Karpas-422 (cell line): ENCODE measurements around the gene ADAM33. TPM values are rescaled to one million over a fixed set of nuclear protein-coding genes. Genes with fewer than 3 reads are reported as not detected.

Source experiments
- DNase-seq: peaks from one replicate; pipeline ENCODE4 v3.0.0-alpha.2; 2015
- H2AFZ ChIP-seq: fragments of 200-600 bp; sonication (generic); 2 replicates; pipeline ENCODE4 v1.6.1; 2014; ENCODE audit warnings: antibody characterized with exemption, low read length, mixed read lengths
- H3K27ac ChIP-seq: fragments of 200-600 bp; sonication (generic); 2 replicates; pipeline ENCODE4 v1.5.1; 2014; ENCODE audit warnings: mild to moderate bottlenecking, low read length, moderate library complexity
- H3K27me3 ChIP-seq: fragments of 200-600 bp; sonication (generic); 2 replicates; pipeline ENCODE4 v1.6.1; 2014; ENCODE audit warnings: low read length, mixed read lengths
- H3K36me3 ChIP-seq: fragments of 200-600 bp; sonication (generic); 2 replicates; pipeline ENCODE4 v1.6.1; 2014; ENCODE audit warnings: low read length, mixed read lengths; ENCODE audit not compliant: insufficient read depth
- H3K4me1 ChIP-seq: fragments of 200-600 bp; sonication (generic); 2 replicates; pipeline ENCODE4 v1.6.1; 2014; ENCODE audit warnings: mild to moderate bottlenecking, low read length, mixed read lengths
- H3K4me2 ChIP-seq: fragments of 200-600 bp; sonication (generic); 2 replicates; pipeline ENCODE4 v1.6.1; 2014; ENCODE audit warnings: low read length, low read depth, mild to moderate bottlenecking; ENCODE audit not compliant: poor library complexity, severe bottlenecking
- H3K4me3 ChIP-seq: fragments of 200-600 bp; sonication (generic); 2 replicates; pipeline ENCODE4 v1.5.1; 2014; ENCODE audit warnings: mild to moderate bottlenecking, antibody characterized with exemption, low read length, mixed read lengths
- H3K79me2 ChIP-seq: fragments of 200-600 bp; sonication (generic); 2 replicates; pipeline ENCODE4 v1.6.1; 2014; ENCODE audit warnings: mild to moderate bottlenecking, low read length, mixed read lengths
- H3K9ac ChIP-seq: fragments of 200-600 bp; sonication (generic); 2 replicates; pipeline ENCODE4 v1.6.0; 2014; ENCODE audit warnings: low read length
- H3K9me2 ChIP-seq: fragments of 200-600 bp; sonication (generic), shearing (Covaris generic); replicated peaks from 2 replicates; pipeline ENCODE4 v1.6.0; 2014; ENCODE audit warnings: mild to moderate bottlenecking, low read length, moderate library complexity; ENCODE audit not compliant: insufficient read depth
- H3K9me3 ChIP-seq: fragments of 300-700, 200-600 bp; sonication (generic); 2 replicates; pipeline ENCODE4 v1.6.1; 2014; ENCODE audit warnings: low read length, mixed read lengths
- H4K20me1 ChIP-seq: fragments of 200-600 bp; sonication (generic); 2 replicates; pipeline ENCODE4 v1.6.1; 2014; ENCODE audit warnings: mild to moderate bottlenecking, antibody characterized with exemption, low read length, low read depth; ENCODE audit not compliant: insufficient read depth
- total RNA-seq: library from RNA; depleted of rRNA; stranded (reverse); fragments of >200 nt; shearing (Covaris generic); gene quantifications from 2 replicates; pipeline ENCODE4 v1.2.3, GENCODE V29; 2014; ENCODE audit warnings: low replicate concordance

Gene ADAM33
- total RNA-seq, 1 experiment from 2014 or later = not detected

DNA sequence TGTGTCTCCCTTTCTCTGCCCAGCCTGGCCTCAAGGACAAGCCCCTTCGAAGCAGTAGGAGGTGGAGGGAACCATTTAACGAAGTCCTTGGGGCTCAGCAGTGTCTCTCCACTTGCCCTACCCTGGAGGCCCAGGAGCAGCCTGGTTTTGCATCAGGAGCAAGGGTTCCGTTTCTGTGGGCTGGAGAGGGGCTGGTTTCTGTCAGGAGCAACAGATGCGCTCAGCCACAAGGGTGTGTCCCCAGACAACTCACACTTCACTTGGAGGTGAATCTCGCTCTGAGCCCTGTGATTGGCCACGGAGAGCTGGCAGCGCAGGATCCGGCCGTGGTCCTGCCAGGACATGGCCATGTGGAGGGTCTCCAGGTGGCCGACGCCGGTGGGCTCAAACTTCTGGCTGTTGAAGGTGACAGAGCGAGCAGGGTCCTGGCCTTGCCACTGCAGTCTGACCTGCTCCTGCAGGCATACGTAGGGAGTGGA, 23.7 kb upstream of the ADAM33 start:
- no peak overlapping the region for H3K4me3 ChIP-seq

DNA sequence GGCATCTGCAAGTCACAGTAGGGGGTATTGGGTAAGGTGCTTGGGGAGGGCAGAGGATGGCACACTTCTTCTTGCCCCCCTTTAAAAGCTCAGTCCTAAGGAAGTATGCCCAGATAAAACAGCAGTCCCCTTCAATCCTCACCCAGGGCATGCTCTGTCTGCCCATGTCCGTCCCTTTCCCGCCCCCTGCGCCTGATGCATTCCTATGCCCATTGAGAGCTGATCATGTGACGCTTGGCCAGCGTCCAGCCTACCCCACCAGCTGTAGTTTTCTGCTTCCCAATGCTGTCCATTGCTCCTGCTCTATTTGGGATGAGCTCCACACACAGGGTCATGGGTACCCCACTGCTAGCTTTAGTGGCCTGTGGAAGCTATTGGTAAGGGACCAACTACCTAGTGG, 22.3 kb upstream of the ADAM33 start:
- Histone ChIP-seq H2AFZ (no peak overlapping the region), H3K4me3 (no peak overlapping the region), H3K27ac (no peak overlapping the region), H3K4me1 (no peaks in the 10 kb centered on the region), H3K27me3 (no peaks in the 10 kb centered on the region), H3K4me2 (no peak overlapping the region), H3K9ac (no peak overlapping the region), H4K20me1 (no peaks in the 10 kb centered on the region; the same call in 1 of the 2 replicates), H3K79me2 (no peaks in the 10 kb centered on the region), H3K9me3 (no peaks in the 10 kb centered on the region), H3K9me2 (no peaks in the 10 kb centered on the region), H3K36me3 (no peaks in the 10 kb centered on the region)
- DNase-seq = no peak

More for the DNA sequence above, 23.7 kb upstream of the ADAM33 start:
- Histone ChIP-seq H3K36me3 (no peaks in the 10 kb centered on the region), H3K4me2 (no peak overlapping the region), H2AFZ (no peak overlapping the region), H3K9ac (no peak overlapping the region), H4K20me1 (no peaks in the 10 kb centered on the region; the same call in 1 of the 2 replicates), H3K9me3 (no peaks in the 10 kb centered on the region), H3K79me2 (no peaks in the 10 kb centered on the region), H3K4me1 (no peaks in the 10 kb centered on the region), H3K27ac (no peak overlapping the region), H3K27me3 (no peaks in the 10 kb centered on the region), H3K9me2 (no peaks in the 10 kb centered on the region)
- no peak for DNase-seq

DNA sequence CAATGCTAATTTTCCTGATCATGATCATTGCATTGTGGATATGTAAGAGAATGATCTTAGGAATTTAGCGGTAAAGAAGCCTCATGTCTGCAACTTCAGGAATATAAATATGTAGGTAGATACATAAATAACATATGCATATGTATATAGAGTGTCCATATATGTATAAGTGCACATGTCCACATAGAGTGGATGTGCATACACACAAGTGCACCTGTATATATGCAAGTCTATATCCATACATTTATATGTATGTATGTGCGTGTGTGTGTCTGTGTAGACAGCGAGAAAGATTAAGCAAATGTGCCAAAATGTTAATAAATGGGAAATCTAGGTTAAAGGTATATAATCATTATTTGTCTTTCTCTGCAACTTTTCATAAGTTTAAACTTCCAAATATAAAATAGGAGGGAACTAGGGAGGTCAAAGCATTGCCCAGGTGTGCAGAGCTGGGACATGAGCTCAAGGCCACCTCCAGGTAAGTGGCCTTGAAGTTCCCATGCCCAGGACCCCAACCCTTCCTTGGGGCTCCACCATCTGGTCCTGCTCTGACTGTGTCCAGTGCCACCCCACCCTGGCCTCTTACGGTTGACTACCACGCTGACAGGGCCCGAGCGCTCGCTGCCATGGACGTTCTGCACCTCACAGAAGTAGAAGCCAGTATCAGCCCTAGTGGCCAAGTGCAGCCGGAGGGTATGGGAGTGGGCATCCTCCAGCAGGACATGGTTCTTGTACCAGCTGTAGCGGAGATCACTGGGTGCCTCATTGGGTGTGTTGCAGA, 21.0 kb upstream of the ADAM33 start:
- no peaks in the 10 kb centered on the region for H3K9me2 ChIP-seq
- no peak overlapping the region for H2AFZ ChIP-seq
- H3K79me2 ChIP-seq = no peaks in the 10 kb centered on the region
- no peaks in the 10 kb centered on the region for H3K27me3 ChIP-seq
- H3K4me2 ChIP-seq = no peak overlapping the region
- DNase-seq = no peak
- no peak overlapping the region for H3K4me3 ChIP-seq
- no peak overlapping the region for H3K27ac ChIP-seq
- no peaks in the 10 kb centered on the region for H3K36me3 ChIP-seq
- no peaks in the 10 kb centered on the region for H3K9me3 ChIP-seq
- H3K9ac ChIP-seq = no peak overlapping the region
- no peaks in the 10 kb centered on the region for H3K4me1 ChIP-seq
- H4K20me1 ChIP-seq = no peaks in the 10 kb centered on the region; the same call in 1 of the 2 replicates

DNA sequence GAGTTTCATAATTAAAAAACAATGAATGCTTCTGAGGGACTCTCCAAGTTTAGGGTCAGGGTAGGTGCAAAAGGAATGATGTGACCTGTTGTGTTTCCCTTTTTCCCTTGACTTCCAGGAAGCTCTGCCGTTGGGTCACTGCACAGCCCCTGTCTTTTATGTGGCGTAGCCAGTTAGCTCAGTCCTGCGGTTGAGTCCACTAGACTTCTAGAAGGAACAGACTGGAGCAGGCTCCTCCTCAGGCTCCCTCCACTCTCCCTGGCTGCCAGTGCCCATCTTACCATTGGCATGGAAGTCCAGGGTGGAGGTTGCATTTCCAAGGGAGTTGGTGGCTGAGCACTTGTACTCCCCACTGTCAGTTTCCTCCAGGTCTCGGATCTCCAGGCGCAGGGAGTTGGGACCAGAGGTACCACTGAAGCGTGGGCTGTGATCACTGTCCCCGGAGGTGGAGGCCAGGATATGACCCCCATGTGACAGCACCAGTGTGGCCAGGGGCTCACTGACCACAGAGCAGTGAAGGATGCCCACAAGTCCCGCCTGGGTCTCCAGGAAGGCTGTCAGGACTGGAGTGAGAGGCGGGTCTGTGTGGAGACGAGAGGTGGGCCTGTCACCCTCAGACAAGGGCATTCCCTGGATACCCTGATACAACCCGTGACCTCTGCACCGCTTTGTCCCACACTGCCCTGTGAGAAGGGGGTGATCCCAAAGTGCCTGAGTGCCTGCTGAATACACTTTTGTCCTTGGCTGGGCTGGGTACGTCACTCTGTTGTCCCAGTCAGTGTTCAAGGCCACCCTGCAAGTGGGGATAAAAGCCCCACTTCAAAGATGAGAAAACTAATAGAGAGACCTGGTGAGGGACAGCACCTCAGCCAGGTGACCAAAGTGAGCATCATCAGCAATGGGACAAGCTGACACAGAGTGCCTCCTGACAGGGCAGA, 19.5 kb upstream of the ADAM33 start:
- H2AFZ ChIP-seq = no peak overlapping the region

DNA sequence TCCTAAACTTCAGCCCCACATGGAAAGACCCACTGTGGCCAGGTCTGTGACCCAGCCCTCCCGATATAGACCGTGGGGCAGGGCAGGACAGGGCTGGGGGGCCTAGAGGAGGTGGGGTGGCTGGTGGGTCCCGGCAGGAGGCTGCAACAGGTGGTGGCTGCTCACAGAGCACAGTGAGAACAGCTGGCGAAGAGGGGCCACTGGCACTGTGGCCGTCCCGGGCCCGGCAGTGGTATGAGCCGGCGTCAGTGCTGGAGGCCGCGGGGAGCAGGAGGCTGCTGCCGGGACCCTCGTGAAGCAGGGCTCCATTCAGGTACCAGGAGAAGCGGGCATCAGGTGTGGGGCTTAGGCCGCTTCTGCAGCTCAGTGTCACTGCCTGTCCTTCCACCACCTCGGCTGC, 17.2 kb upstream of the ADAM33 start:
- DNase-seq = no peak
- Histone ChIP-seq H3K4me1 (no peaks in the 10 kb centered on the region), H3K4me2 (no peak overlapping the region), H3K36me3 (no peaks in the 10 kb centered on the region), H3K9ac (no peak overlapping the region), H3K9me2 (no peaks in the 10 kb centered on the region), H4K20me1 (no peaks in the 10 kb centered on the region), H3K4me3 (no peak overlapping the region), H3K9me3 (peaks cover 4% of the 10 kb centered on the region; the same call in 1 of the 2 replicates), H3K79me2 (no peaks in the 10 kb centered on the region), H2AFZ (no peak overlapping the region), H3K27me3 (no peaks in the 10 kb centered on the region), H3K27ac (no peak overlapping the region)

More for the DNA sequence above, 19.5 kb upstream of the ADAM33 start:
- H3K4me2 ChIP-seq = no peak overlapping the region
- H3K4me1 ChIP-seq = no peaks in the 10 kb centered on the region
- no peaks in the 10 kb centered on the region for H3K79me2 ChIP-seq
- no peaks in the 10 kb centered on the region; the same call in 1 of the 2 replicates for H4K20me1 ChIP-seq
- no peak overlapping the region for H3K4me3 ChIP-seq
- DNase-seq = no peak
- peaks cover 3% of the 10 kb centered on the region; the same call in 1 of the 2 replicates for H3K9me3 ChIP-seq
- no peaks in the 10 kb centered on the region for H3K27me3 ChIP-seq
- no peaks in the 10 kb centered on the region for H3K9me2 ChIP-seq
- H3K36me3 ChIP-seq = no peaks in the 10 kb centered on the region
- no peak overlapping the region for H3K27ac ChIP-seq
- H3K9ac ChIP-seq = no peak overlapping the region

DNA sequence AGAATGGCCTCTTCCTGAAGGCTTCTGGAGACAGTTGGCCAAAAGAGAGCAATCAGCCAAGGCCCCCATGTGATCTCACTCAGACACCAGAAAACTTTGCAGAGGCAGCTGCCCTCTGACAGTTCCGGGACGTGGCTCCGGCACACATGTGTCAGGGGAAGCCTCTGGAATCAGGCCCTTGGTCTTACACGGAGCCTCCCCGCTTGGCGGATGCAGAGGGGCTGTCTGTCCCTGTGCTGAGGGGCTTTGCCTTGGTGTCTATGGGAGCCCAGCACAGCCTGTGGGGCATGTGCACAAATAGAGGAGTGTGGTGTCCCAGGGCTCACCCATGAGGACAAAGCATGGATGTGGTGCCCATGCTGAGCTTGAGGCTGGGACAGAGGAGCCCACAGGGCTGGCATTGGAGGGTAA, 16.8 kb upstream of the ADAM33 start:
- Histone ChIP-seq H3K27ac (no peak overlapping the region), H3K9ac (no peak overlapping the region), H2AFZ (no peak overlapping the region), H3K27me3 (no peaks in the 10 kb centered on the region), H3K79me2 (no peaks in the 10 kb centered on the region), H3K9me2 (no peaks in the 10 kb centered on the region), H3K4me1 (no peaks in the 10 kb centered on the region), H4K20me1 (no peaks in the 10 kb centered on the region), H3K36me3 (no peaks in the 10 kb centered on the region), H3K4me3 (no peak overlapping the region), H3K4me2 (no peak overlapping the region), H3K9me3 (peaks cover 4% of the 10 kb centered on the region; the same call in 1 of the 2 replicates)
- no peak for DNase-seq

DNA sequence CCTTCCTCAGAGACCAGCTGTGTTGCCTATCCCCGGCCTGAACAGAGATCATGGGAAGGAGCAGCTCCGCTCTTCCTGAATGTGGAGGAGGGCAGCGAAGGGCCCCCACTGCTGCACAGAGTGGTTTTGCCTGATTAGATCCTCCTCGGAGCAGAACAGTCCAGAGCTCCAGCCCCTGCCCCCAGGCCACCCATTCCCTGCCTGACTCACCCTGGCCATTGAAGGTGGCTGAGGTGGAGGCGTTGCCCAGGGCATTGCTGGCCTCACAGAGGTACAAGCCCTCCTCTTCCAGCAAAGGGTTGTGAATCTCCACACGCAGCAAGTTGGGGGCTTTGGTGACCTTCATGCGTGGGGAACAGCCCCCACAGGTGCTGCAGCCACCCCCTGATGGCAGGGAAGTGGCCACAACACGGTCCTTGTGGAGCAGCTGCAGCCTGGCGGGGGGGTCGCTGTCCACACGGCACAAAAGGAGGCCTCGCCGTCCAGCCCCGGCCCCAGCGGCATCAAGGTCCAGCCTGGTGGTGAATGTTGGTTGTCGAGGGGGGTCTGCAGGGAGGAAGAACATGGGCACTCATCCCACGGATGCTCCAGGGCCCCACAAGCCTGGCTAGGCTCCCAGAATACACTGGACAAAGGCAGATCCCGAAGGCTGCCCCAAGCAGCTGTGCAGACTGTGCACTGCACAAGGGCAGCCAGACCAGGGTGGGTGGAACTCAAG, 15.9 kb upstream of the ADAM33 start:
- no peaks in the 10 kb centered on the region for H3K9me2 ChIP-seq
- H3K4me2 ChIP-seq = no peak overlapping the region
- no peaks in the 10 kb centered on the region for H3K36me3 ChIP-seq
- no peak overlapping the region for H3K4me3 ChIP-seq
- H2AFZ ChIP-seq = no peak overlapping the region
- H3K79me2 ChIP-seq = no peaks in the 10 kb centered on the region
- no peak for DNase-seq
- no peaks in the 10 kb centered on the region for H3K4me1 ChIP-seq
- no peaks in the 10 kb centered on the region for H3K27me3 ChIP-seq
- H3K9me3 ChIP-seq = peaks cover 4% of the 10 kb centered on the region; the same call in 1 of the 2 replicates
- no peak overlapping the region for H3K27ac ChIP-seq
- H4K20me1 ChIP-seq = no peaks in the 10 kb centered on the region
- H3K9ac ChIP-seq = no peak overlapping the region
